CD14-positive monocyte (primary cell): Measurements from ENCODE around the gene CBFB. TPM values are rescaled to one million over a fixed set of nuclear protein-coding genes. Genes with fewer than 3 reads are reported as not detected.
"Not testable (repeated sequence)": the region's sequence is repeated elsewhere in the genome, so short reads cannot be mapped to it uniquely, and the experiment has no call there.

Experiments used
- DNase-seq, 3 donors: peaks; one replicate each; pipeline ENCODE4 v3.0.0-alpha.2; 2011 to 2022
- H2AFZ ChIP-seq: 2 replicates; pipeline ENCODE4 v1.6.0; 2012; ENCODE audit warnings: mild to moderate bottlenecking, low read depth, low read length, inconsistent platforms; ENCODE audit not compliant: insufficient read depth, poor library complexity, severe bottlenecking
- H3K27ac ChIP-seq, 2 donors: 1 replicate in 1 of 2; 2 replicates in 1 of 2; pipeline ENCODE4 v1.5.1; 2012 to 2013; ENCODE audit warnings: low read length in 2 of 2, control low read depth in 1 of 2, inconsistent platforms in 1 of 2, low read depth in 1 of 2, mild to moderate bottlenecking in 1 of 2
- H3K27me3 ChIP-seq, 2 donors: one replicate each; pipeline versions ENCODE4 v1.6.0 to v1.6.1; 2011 to 2013; ENCODE audit warnings: low read length in 2 of 2; ENCODE audit not compliant: control insufficient read depth in 2 of 2, insufficient read depth in 2 of 2
- H3K36me3 ChIP-seq, 2 donors: replicated peaks in 1 of 2; 1 replicate in 1 of 2; 2 replicates in 1 of 2; pipeline versions ENCODE4 v1.5.1 to v1.6.1; 2012 to 2013; ENCODE audit warnings: low read length in 2 of 2, control low read depth in 1 of 2, inconsistent platforms in 1 of 2, mild to moderate bottlenecking in 1 of 2; ENCODE audit not compliant: insufficient read depth in 2 of 2, control insufficient read depth in 1 of 2
- H3K4me1 ChIP-seq, 2 donors: 1 replicate in 1 of 2; 2 replicates in 1 of 2; pipeline versions ENCODE4 v1.5.1 to v1.6.1; 2012 to 2013; ENCODE audit warnings: low read length in 2 of 2, control low read depth in 1 of 2, inconsistent platforms in 1 of 2, mild to moderate bottlenecking in 1 of 2, moderate library complexity in 1 of 2; ENCODE audit not compliant: insufficient read depth in 2 of 2, control insufficient read depth in 1 of 2
- H3K4me2 ChIP-seq: replicated peaks from 2 replicates; pipeline ENCODE3; 2012; ENCODE audit warnings: low read length, moderate library complexity, mild to moderate bottlenecking; ENCODE audit not compliant: poor library complexity, severe bottlenecking; ENCODE audit errors: extremely low read depth
- H3K4me3 ChIP-seq, 3 experiments: fragments of 200-600 bp in 1 of 3; sonication (generic) in 1 of 3; replicated peaks in 1 of 3; 1 replicate in 2 of 3; 2 replicates in 1 of 3; pipeline ENCODE4 v1.5.1; 2011 to 2013; ENCODE audit warnings: low read length in 3 of 3, mild to moderate bottlenecking in 3 of 3, control low read depth in 2 of 3, low read depth in 2 of 3, inconsistent platforms in 1 of 3, moderate library complexity in 1 of 3
- H3K79me2 ChIP-seq: 2 replicates; pipeline ENCODE4 v1.6.0; 2012; ENCODE audit warnings: mild to moderate bottlenecking, control low read depth, inconsistent platforms, low read length, moderate library complexity; ENCODE audit not compliant: insufficient read depth
- H3K9ac ChIP-seq: 2 replicates; pipeline ENCODE4 v1.6.0; 2017; ENCODE audit warnings: low read length, mild to moderate bottlenecking; ENCODE audit not compliant: insufficient read depth, poor library complexity, severe bottlenecking
- H3K9me3 ChIP-seq, 2 donors: replicated peaks in 1 of 2; 1 replicate in 1 of 2; 2 replicates in 1 of 2; pipeline versions ENCODE4 v1.5.1 to v1.6.1; 2012 to 2013; ENCODE audit warnings: low read length in 2 of 2, control low read depth in 1 of 2; ENCODE audit not compliant: control insufficient read depth in 1 of 2, insufficient read depth in 1 of 2
- H4K20me1 ChIP-seq: 2 replicates; pipeline ENCODE4 v1.6.0; 2012; ENCODE audit warnings: mild to moderate bottlenecking, low read length, control low read depth, moderate library complexity; ENCODE audit not compliant: insufficient read depth
- H3K27ac Mint-ChIP-seq, 7 donors: one replicate each; pipeline ENCODE4 v1.8.0; 2020; ENCODE audit warnings: mild to moderate bottlenecking in 7 of 7, mixed read lengths in 7 of 7, moderate library complexity in 6 of 7, inconsistent platforms in 2 of 7
- H3K27me3 Mint-ChIP-seq, 3 donors: one replicate each; pipeline ENCODE4 v1.8.0; 2021 to 2022; ENCODE audit warnings: low read depth in 3 of 3, mild to moderate bottlenecking in 3 of 3, mixed read lengths in 3 of 3, moderate library complexity in 3 of 3, inconsistent platforms in 1 of 3
- H3K36me3 Mint-ChIP-seq, 2 donors: one replicate each; pipeline ENCODE4 v1.8.0; 2020; ENCODE audit warnings: mixed read lengths in 2 of 2, inconsistent platforms in 1 of 2, mild to moderate bottlenecking in 1 of 2
- H3K4me1 Mint-ChIP-seq: one replicate; pipeline ENCODE4 v1.8.0; 2020; ENCODE audit warnings: mild to moderate bottlenecking, mixed read lengths
- H3K4me3 Mint-ChIP-seq, 2 donors: one replicate each; pipeline ENCODE4 v1.8.0; 2020; ENCODE audit warnings: mild to moderate bottlenecking in 2 of 2, mixed read lengths in 2 of 2, moderate library complexity in 1 of 2
- H3K9me3 Mint-ChIP-seq, 7 donors: one replicate each; pipeline ENCODE4 v1.8.0; 2020 to 2022; ENCODE audit warnings: mixed read lengths in 7 of 7, mild to moderate bottlenecking in 6 of 7, moderate library complexity in 6 of 7, inconsistent platforms in 2 of 7
- WGBS: methylation state at CpG from one replicate; pipeline ENCODE4 v1.1.5; 2013; ENCODE audit warnings: missing lambda C conversion rate; ENCODE audit not compliant: insufficient coverage; 5-methylcytosine and 5-hydroxymethylcytosine counted together
- intact Hi-C, 2 donors: fragments of 100-400 bp; cut with micrococcal nuclease; formaldehyde crosslinking; loops; one replicate each; pipeline versions ENCODE4 v1.15.0 to v1.15.1; 2023
- polyA plus RNA-seq, 3 donors: library from polyadenylated mRNA; depleted of rRNA in 1 of 3; unstranded in 2 of 3; stranded (reverse) in 1 of 3; fragments of 300-500 nt in 2 of 3; fragments of >200 nt in 1 of 3; fragmentation: Illumina TruSeq in 2 of 3; gene quantifications; 1 replicate in 2 of 3; 2 replicates in 1 of 3; pipeline ENCODE4 v1.2.3, GENCODE V29; 2012 to 2021
- TF ChIP-seq, protein P1 (sequence below): fragments of 200-600 bp; IDR thresholded peaks from one replicate; pipeline ENCODE4 v1.8.0; 2022; ENCODE audit warnings: antibody characterized with exemption, mild to moderate bottlenecking

The CBFB gene
- polyA plus RNA-seq, 3 donors = 28.3 to 45.4 (median 29.5) TPM

DNA sequence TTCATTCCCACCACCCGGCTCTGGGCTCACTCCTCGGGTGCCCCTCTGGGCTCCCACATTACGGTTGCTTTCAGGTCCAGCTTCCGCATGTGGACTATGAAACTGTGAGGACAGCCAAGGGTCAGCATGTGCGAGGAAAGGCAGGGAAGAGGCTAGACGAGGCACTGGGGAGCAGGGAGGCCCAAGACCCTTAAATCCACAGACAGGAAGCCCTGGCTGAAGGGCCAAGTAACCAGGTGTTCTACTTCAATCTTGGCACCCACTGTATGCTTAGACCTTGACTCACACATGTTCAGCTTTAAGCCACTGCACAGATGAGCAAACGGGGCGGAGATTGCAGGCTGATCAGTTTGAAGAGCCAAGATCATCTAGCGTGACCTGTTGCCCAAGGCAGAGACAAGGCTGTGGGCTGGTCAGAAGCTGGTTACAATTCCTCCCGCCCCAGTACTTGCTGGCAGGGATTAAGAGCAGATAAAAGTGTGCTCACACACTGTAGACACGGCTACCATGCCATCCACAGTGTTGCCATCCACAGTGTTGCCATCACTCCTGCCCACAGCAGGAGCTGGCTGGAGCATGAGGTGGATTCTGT lies 40.7 kb upstream of the CBFB start, which contains the start of gene CES4A:
Gene CES4A (plus strand): TSS at position 393 of the 592 bp plus-strand sequence. CDS start 184 bp downstream, at position 577.
- 92% methylated on average over 9 of the region's 11 CpGs for WGBS
- Histone ChIP-seq H3K4me2 (no peak within 1 kb of the TSS), H3K9ac (no peak within 1 kb of the TSS), H4K20me1 (no peaks in the 10 kb centered on the region), H3K9me3 (no peaks in the 10 kb centered on the region), H3K27ac (no peak within 1 kb of the TSS), H2AFZ (no peak within 1 kb of the TSS), H3K4me3 (no peak within 1 kb of the TSS), H3K4me1 (no peaks in the 10 kb centered on the region), H3K27me3 (no peaks in the 10 kb centered on the region), H3K36me3 (no peaks in the 10 kb centered on the region), H3K79me2 (no peaks in the 10 kb centered on the region)
- TF ChIP-seq, protein P1, sequence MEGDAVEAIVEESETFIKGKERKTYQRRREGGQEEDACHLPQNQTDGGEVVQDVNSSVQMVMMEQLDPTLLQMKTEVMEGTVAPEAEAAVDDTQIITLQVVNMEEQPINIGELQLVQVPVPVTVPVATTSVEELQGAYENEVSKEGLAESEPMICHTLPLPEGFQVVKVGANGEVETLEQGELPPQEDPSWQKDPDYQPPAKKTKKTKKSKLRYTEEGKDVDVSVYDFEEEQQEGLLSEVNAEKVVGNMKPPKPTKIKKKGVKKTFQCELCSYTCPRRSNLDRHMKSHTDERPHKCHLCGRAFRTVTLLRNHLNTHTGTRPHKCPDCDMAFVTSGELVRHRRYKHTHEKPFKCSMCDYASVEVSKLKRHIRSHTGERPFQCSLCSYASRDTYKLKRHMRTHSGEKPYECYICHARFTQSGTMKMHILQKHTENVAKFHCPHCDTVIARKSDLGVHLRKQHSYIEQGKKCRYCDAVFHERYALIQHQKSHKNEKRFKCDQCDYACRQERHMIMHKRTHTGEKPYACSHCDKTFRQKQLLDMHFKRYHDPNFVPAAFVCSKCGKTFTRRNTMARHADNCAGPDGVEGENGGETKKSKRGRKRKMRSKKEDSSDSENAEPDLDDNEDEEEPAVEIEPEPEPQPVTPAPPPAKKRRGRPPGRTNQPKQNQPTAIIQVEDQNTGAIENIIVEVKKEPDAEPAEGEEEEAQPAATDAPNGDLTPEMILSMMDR = no peak
- Mint-ChIP-seq H3K27ac (no peak within 1 kb of the TSS), H3K9me3 (no peaks in the 10 kb centered on the region), H3K4me3 (no peak within 1 kb of the TSS), H3K36me3 (no peaks in the 10 kb centered on the region), H3K27me3 (peaks cover 5 to 8% (median 7%) of the 10 kb centered on the region in 3 donors), H3K4me1 (no peaks in the 10 kb centered on the region)
- no peak for DNase-seq
- intact Hi-C loops = no loop called here

DNA sequence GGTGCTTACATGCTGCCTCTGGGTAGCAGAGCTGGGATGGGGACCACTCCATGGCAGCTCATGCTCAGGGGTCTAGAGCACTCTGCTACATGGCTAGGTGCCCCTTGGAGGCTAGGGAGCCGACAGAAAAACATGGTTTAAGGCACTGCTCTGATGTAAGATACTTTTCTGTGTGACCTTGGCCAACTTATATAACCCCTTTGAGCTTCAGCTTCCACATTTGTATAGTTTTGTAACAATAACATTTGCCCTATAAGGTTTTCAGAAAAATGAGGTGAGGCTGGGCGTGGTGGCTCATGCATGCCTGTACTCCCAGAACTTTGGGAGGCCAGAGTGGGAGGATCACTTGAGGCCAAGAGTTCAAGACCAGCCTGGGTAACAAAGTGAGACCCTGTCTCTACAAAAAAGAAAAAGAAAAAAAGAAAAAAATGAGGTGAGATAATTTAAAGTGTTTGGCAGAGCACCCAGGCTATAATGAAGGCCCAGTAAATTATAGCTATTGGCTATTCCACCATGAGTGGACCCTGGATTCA lies 37.3 kb upstream of the CBFB start:
- Histone ChIP-seq H3K4me3 (no peak overlapping the region), H3K9me3 (no peaks in the 10 kb centered on the region), H3K36me3 (no peaks in the 10 kb centered on the region), H4K20me1 (no peaks in the 10 kb centered on the region), H3K4me1 (no peaks in the 10 kb centered on the region), H3K79me2 (no peaks in the 10 kb centered on the region), H2AFZ (no peak overlapping the region), H3K4me2 (no peak overlapping the region), H3K27me3 (no peaks in the 10 kb centered on the region), H3K27ac (no peak overlapping the region), H3K9ac (no peak overlapping the region)
- no peaks in the 10 kb centered on the region for H3K9me3 Mint-ChIP-seq
- peaks cover 3 to 11% (median 9%) of the 10 kb centered on the region in 3 donors for H3K27me3 Mint-ChIP-seq
- no peak overlapping the region for H3K27ac Mint-ChIP-seq
- no peak overlapping the region for H3K4me3 Mint-ChIP-seq
- no peaks in the 10 kb centered on the region for H3K4me1 Mint-ChIP-seq
- WGBS = 100% methylated on average over 1 of the region's 2 CpGs
- no peak for DNase-seq
- intact Hi-C loops = no loop called here
- H3K36me3 Mint-ChIP-seq = no peaks in the 10 kb centered on the region
- TF ChIP-seq, protein P1 = no peak

DNA sequence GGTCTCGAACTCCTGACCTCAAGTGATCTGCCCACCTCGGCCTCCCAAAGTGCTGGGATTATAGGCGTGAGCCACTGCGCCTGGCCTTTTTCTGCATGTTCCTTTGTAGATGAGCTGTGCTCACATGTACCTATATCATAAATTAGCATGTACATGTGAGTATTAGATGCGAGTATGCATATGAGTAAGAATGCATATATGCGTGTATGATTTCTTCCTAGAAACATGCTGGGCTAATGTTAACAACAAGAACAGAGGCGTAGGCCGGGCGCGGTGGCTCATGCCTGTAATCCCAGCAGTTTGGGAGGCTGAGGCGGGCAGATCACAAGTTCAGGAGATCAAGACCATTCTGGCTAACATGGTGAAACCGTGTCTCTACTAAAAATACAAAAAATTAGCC lies 35.4 kb upstream of the CBFB start:
- 98% methylated on average over 6 of the region's 12 CpGs for WGBS
- H3K27me3 Mint-ChIP-seq = peaks cover 3 to 13% (median 7%) of the 10 kb centered on the region in 3 donors
- H3K4me1 Mint-ChIP-seq, DNase-seq, H3K36me3 ChIP-seq, intact Hi-C loops, H4K20me1 ChIP-seq, H3K4me1 ChIP-seq, H3K4me3 ChIP-seq, H3K9ac ChIP-seq, H3K27ac ChIP-seq, H3K36me3 Mint-ChIP-seq, H3K27ac Mint-ChIP-seq, H3K27me3 ChIP-seq, H3K4me2 ChIP-seq, H2AFZ ChIP-seq, H3K4me3 Mint-ChIP-seq, H3K79me2 ChIP-seq, H3K9me3 ChIP-seq, H3K9me3 Mint-ChIP-seq: not testable (repeated sequence)
